Adrenal gland (tissue), 12 donors: ENCODE measurements around the gene CPEB1. TPM values are rescaled to one million over a fixed set of nuclear protein-coding genes. Genes with fewer than 3 reads are reported as not detected.
A peak's percentile ranks its signal among the peaks of the same experiment; 100 is the strongest.

Experiments used
- DNase-seq, 7 donors: peaks; one replicate each; pipeline ENCODE4 v3.0.0-alpha.2; 2019 to 2020
- H3K27ac ChIP-seq, 5 donors: fragments of 200-600 bp; sonication (generic) in 4 of 5; 1 replicate in 3 of 5; 2 replicates in 2 of 5; pipeline versions ENCODE4 v1.5.1 to v1.8.0; 2016 to 2020; ENCODE audit warnings: mild to moderate bottlenecking in 1 of 5
- H3K27me3 ChIP-seq: fragments of 200-600 bp; 2 replicates; pipeline ENCODE4 v1.8.0; 2021
- H3K36me3 ChIP-seq, 2 donors: fragments of 200-600 bp; replicated peaks in 1 of 2; 1 replicate in 1 of 2; 2 replicates in 1 of 2; pipeline versions ENCODE4 v1.5.1 to v1.8.0; 2018 to 2022
- H3K4me1 ChIP-seq, 2 donors: fragments of 200-600 bp; replicated peaks in 1 of 2; 1 replicate in 1 of 2; 2 replicates in 1 of 2; pipeline versions ENCODE4 v1.5.1 to v1.8.0; 2018 to 2021
- H3K4me3 ChIP-seq, 4 donors: fragments of 200-600 bp; sonication (generic) in 3 of 4; one replicate each; pipeline ENCODE4 v1.5.1; 2016 to 2018
- H3K9me3 ChIP-seq, 3 donors: fragments of 200-600 bp; sonication (generic) in 1 of 3; replicated peaks in 1 of 3; 1 replicate in 2 of 3; 2 replicates in 1 of 3; pipeline versions ENCODE4 v1.5.1 to v1.8.0; 2016 to 2021
- POLR2A ChIP-seq, 2 donors: fragments of 450-650 bp; IDR thresholded peaks; one replicate each; pipeline ENCODE4 v1.6.1; 2017; ENCODE audit warnings: antibody characterized with exemption in 2 of 2, mild to moderate bottlenecking in 2 of 2, moderate library complexity in 1 of 2
- WGBS, 4 donors: extraction: QIAGEN DNeasy Blood & Tissue Kit in 2 of 4; methylation state at CpG; one replicate each; pipeline versions ENCODE4 v1.1.5 to v1.1.7; 2013 to 2017; 5-methylcytosine and 5-hydroxymethylcytosine counted together
- intact Hi-C, 2 donors: fragments of 100-400 bp; cut with DNase I; formaldehyde crosslinking; loops; one replicate each; pipeline versions ENCODE4 v1.14.1 to v1.15.0; 2022 to 2023
- polyA plus RNA-seq, 3 donors: library from polyadenylated mRNA; stranded (reverse); fragments of 200-250 nt in 2 of 3; fragments of 350-450 nt in 1 of 3; fragmentation: Illumina TruSeq in 1 of 3; extraction: RNeasy Lipid Tissue Mini Kit (QIAGEN cat#74804) in 1 of 3; gene quantifications; one replicate each; pipeline ENCODE4 v1.2.3, GENCODE V29; 2013 to 2014
- total RNA-seq, 9 donors: library from RNA; depleted of rRNA in 4 of 9; stranded (reverse); fragments of >200 nt in 4 of 9; fragments of 120-200 nt in 1 of 9; fragmentation: NEBNext Ultra II Directional in 1 of 9; extraction: Animal tissue kit (Norgen Biotek cat#: 25700) in 1 of 9; gene quantifications; one replicate each; pipeline versions ENCODE4 v1.1.0 to v1.2.4, GENCODE V29; 2013 to 2023
- TF ChIP-seq, protein P1 (sequence below), 6 experiments: fragments of 450-650 bp in 4 of 6; fragments of 200-600 bp in 2 of 6; sonication (generic) in 1 of 6; IDR thresholded peaks; 1 replicate in 5 of 6; 2 replicates in 1 of 6; pipeline versions ENCODE4 v1.5.1 to v1.8.0; 2016 to 2021; ENCODE audit warnings: antibody characterized with exemption in 6 of 6, mild to moderate bottlenecking in 2 of 6, moderate library complexity in 1 of 6
- donor health status: healthy with polysubstance abuse.
- donor health status: Bipolar disorder and iron deficiency.
- donor health status: DM: yes; HTN: yes; CAD: no.
- donor health status: DM: no; HTN: no; CAD: no.
- donor health status: DM: no; HTN: no; CAD: no.
- donor health status: DM: yes; HTN: yes; CAD: no.

The CPEB1 gene
- total and polyA plus RNA-seq, 12 donors = 1.5 to 11.6 (median 6.0) TPM

DNA sequence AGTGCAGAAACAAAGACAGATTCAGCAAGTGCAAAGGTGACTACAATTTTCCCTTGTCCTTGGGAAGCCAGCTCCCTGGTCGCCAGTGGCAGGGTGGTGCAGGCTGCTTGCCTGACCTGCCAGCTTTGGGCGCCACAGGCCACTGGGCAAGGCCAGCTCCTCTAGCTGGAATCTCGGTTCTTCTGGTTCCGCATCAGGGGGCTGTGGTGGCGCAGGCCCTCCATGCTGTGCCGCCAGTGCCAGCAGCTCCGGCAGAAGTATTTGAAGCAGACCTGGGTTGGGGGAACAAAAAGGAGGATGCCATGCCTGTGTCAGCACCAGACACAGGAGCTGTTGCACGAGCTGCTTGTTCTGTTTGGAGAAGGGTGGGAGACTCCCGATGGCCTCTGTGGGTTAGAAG lies 102.7 kb downstream of the CPEB1 start:
- Histone ChIP-seq H3K27ac (no peak overlapping the region), H3K36me3 (no peaks in the 10 kb centered on the region), H3K4me3 (no peak overlapping the region), H3K4me1 (peaks cover under 1 to 8% of the 10 kb centered on the region in 2 donors), H3K27me3 (no peaks in the 10 kb centered on the region), H3K9me3 (no peaks in the 10 kb centered on the region)
- DNase-seq = no peak
- 0 to 73% (median 68%) methylated on average over 1 to 9 of the region's 9 CpGs for WGBS, 4 donors
- intact Hi-C loops = loop anchor here in 1 of 2 donors (10.0 kb wide), 4 partner anchors 100 to 260 kb away; partner anchors contain the start of genes AP3B2, CPEB1, FSD2 and WHAMM
- TF ChIP-seq POLR2A (IDR thresholded peaks at IDR 0.05) = no peak
- TF ChIP-seq, protein P1, sequence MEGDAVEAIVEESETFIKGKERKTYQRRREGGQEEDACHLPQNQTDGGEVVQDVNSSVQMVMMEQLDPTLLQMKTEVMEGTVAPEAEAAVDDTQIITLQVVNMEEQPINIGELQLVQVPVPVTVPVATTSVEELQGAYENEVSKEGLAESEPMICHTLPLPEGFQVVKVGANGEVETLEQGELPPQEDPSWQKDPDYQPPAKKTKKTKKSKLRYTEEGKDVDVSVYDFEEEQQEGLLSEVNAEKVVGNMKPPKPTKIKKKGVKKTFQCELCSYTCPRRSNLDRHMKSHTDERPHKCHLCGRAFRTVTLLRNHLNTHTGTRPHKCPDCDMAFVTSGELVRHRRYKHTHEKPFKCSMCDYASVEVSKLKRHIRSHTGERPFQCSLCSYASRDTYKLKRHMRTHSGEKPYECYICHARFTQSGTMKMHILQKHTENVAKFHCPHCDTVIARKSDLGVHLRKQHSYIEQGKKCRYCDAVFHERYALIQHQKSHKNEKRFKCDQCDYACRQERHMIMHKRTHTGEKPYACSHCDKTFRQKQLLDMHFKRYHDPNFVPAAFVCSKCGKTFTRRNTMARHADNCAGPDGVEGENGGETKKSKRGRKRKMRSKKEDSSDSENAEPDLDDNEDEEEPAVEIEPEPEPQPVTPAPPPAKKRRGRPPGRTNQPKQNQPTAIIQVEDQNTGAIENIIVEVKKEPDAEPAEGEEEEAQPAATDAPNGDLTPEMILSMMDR (IDR thresholded peaks at IDR 0.05) = no peak

DNA sequence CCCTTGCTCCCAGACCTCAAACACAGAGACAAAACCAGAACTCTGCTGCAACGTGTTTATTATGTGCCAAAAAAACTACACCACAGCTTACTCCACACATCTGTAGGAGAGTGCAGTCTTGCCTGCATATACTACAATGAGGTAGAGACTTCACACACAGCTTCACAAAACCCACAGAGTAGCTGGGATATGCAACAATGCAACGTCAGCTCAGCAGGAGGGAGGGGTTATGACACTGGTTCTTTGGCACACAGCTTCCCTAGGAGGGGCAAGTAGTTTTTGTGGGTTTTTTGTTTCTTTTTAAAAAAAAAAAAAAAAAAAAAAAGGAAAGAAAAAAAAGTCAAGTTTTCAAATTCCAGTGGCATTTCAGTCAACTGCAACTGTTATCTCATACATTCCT lies 104.0 kb downstream of the CPEB1 start:
- no peak for TF ChIP-seq POLR2A (IDR thresholded peaks at IDR 0.05)
- TF ChIP-seq, protein P1 (IDR thresholded peaks at IDR 0.05) = no peak
- intact Hi-C loops = loop anchor here in 1 of 2 donors (10.0 kb wide), 4 partner anchors 102 to 262 kb away; partner anchors contain the start of genes AP3B2, CPEB1, FSD2 and WHAMM
- no peak overlapping the region for H3K27ac ChIP-seq
- DNase-seq = no peak
- no peaks in the 10 kb centered on the region for H3K27me3 ChIP-seq
- WGBS, 4 donors = 36 to 55% (median 46%) methylated on average over 2 of the region's 2 CpGs
- H3K9me3 ChIP-seq = no peaks in the 10 kb centered on the region
- no peak overlapping the region for H3K4me3 ChIP-seq
- peaks cover 7 to 18% of the 10 kb centered on the region in 2 donors for H3K4me1 ChIP-seq
- H3K36me3 ChIP-seq = peaks cover 0 to 8% of the 10 kb centered on the region in 2 donors

DNA sequence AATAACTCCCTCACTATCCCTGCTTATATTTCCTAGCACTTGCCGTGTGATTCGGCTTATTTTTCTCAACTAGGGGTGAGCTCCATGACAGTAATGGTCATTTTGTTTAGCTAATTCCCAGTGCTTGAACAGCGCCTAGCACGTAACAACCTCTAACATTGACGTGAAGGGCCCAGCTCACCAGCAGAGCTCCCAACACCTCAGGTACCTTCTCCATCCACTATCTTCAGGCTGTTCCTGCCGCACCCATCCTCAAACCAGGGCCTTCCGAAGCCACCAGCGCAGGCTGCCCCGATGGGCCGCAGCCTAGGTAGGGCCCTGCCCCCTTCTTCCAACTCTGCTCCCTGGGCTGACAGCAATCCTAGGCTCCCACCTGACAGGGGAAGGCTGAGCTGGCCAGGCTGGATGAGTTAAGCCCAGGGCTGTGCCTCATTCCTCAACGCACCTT lies 106.2 kb downstream of the CPEB1 start:
- DNase-seq = peak in 2 of 7 donors; percentile 6 to 29
- Histone ChIP-seq H3K36me3 (peaks cover 0 to 29% of the 10 kb centered on the region in 2 donors), H3K27ac (peak overlapping the region; percentile 32 to 92 (median 75)), H3K9me3 (no peaks in the 10 kb centered on the region), H3K4me3 (peak overlapping the region; percentile 58 to 96 (median 66)), H3K4me1 (peaks cover 7 to 18% of the 10 kb centered on the region in 2 donors), H3K27me3 (no peaks in the 10 kb centered on the region)
- no peak for TF ChIP-seq POLR2A (IDR thresholded peaks at IDR 0.05)
- TF ChIP-seq, protein P1 (IDR thresholded peaks at IDR 0.05) = no peak
- intact Hi-C loops = loop anchor here in 1 of 2 donors (10.0 kb wide), 4 partner anchors 104 to 264 kb away; partner anchors contain the start of genes AP3B2, CPEB1, FSD2 and WHAMM
- WGBS, 4 donors = 25 to 32% (median 30%) methylated on average over 10 to 11 of the region's 11 CpGs

DNA sequence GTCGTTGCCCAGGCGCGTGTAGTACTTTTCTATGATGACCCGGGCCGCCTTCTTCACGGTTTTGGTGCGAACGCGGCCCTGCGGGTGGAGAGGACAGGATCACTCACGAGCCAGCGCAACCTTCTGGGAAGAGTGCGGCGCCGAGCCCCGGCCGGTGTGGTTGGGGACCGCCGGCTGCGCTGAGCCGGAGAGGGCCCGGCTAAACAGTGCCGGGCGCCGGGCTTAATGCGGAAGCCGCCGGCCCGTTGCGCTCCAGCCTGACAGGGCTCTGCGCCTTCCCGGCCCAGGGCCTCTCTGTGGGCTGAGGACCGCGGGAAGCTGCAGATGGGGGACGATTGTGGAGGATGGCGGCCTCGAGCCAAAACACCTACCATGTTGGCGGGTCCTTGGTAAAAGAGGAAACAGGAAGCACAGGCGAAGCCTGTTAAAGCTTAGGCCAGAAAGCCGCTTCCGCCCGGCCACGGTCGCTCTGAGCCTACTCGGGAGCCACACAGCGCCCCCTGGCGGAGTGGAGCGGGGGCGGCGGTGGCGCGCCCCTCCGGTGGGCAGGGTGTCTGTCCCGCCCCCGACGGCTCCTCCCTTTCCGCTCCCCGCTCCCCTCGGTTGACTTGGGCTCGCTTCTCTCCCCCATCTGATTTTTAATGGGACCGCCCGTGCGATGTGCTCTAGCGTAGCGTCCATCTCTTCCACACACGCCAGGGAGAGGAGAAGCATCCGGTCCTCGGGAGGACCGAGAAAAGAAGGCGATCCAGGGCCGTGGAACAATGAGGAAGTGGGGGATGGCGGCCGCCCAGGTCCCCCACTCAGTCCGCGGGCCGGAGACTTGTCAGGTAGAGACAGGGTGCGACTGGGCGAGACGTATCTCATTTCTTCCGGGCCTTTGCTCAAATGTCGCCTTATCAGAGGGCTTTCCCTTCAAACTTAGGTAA lies 106.8 kb downstream of the CPEB1 start, which contains the start of gene RPS17:
TSS of gene RPS17 (minus strand) at position 403 of the 929 bp plus-strand sequence. CDS start at position 374, 29 bp downstream.
- peaks cover 0 to 36% of the 10 kb centered on the region in 2 donors for H3K36me3 ChIP-seq
- H3K27me3 ChIP-seq = no peaks in the 10 kb centered on the region
- DNase-seq = peak; percentile 95 to 98 (median 97)
- 0 to 1% (median 0%) methylated on average over 20 to 81 of the region's 81 CpGs for WGBS, 4 donors
- intact Hi-C loops = loop anchor here in 1 of 2 donors (10.0 kb wide), 4 partner anchors 104 to 264 kb away; partner anchors contain the start of genes AP3B2, CPEB1, FSD2 and WHAMM
- H3K4me3 ChIP-seq = peak within 1 kb of the TSS; percentile 58 to 96 (median 66)
- H3K27ac ChIP-seq = peak within 1 kb of the TSS; percentile 32 to 92 (median 77)
- TF ChIP-seq, protein P1 (IDR thresholded peaks at IDR 0.05) = peak; percentile 95 to 100 (median 99)
- peak; percentile 75 to 94 for TF ChIP-seq POLR2A (IDR thresholded peaks at IDR 0.05)
- H3K4me1 ChIP-seq = peaks cover 7 to 18% of the 10 kb centered on the region in 2 donors
- no peaks in the 10 kb centered on the region for H3K9me3 ChIP-seq
